Esophagus squamous epithelium (tissue), 5 donors: Measurements from ENCODE around the gene AKT2. TPM values are rescaled to one million over a fixed set of nuclear protein-coding genes. Genes with fewer than 3 reads are reported as not detected.

Experiments
- DNase-seq: peaks from one replicate; lab custom pipeline; 2025; lab: John Stamatoyannopoulos, UW
- H3K27ac ChIP-seq, 4 donors: fragments of 200-600 bp; sonication (generic); one replicate each; pipeline ENCODE4 v1.5.1; 2016 to 2019; ENCODE audit warnings: mild to moderate bottlenecking in 1 of 4
- H3K27me3 ChIP-seq, 4 donors: fragments of 200-600 bp; sonication (generic); 1 replicate in 3 of 4; 2 replicates in 1 of 4; pipeline versions ENCODE4 v1.5.1 to v1.6.0; 2017 to 2021; ENCODE audit warnings: antibody characterized with exemption in 1 of 4
- H3K36me3 ChIP-seq, 3 donors: fragments of 200-600 bp; sonication (generic); one replicate each; pipeline ENCODE4 v1.5.1; 2016 to 2019
- H3K4me1 ChIP-seq, 3 donors: fragments of 200-600 bp; sonication (generic); one replicate each; pipeline ENCODE4 v1.5.1; 2017 to 2019
- H3K4me3 ChIP-seq, 4 donors: fragments of 200-600 bp; sonication (generic); 1 replicate in 3 of 4; 2 replicates in 1 of 4; pipeline ENCODE4 v1.5.1; 2016 to 2019; ENCODE audit warnings: mild to moderate bottlenecking in 2 of 4, moderate library complexity in 1 of 4
- H3K9me3 ChIP-seq, 3 donors: fragments of 200-600 bp; sonication (generic); one replicate each; pipeline ENCODE4 v1.5.1; 2016 to 2019
- POLR2A ChIP-seq, 4 donors: fragments of 450-650 bp; IDR thresholded peaks; one replicate each; pipeline ENCODE4 v1.6.1; 2017; ENCODE audit warnings: antibody characterized with exemption in 4 of 4, mild to moderate bottlenecking in 4 of 4, moderate library complexity in 3 of 4
- WGBS, 2 donors: methylation state at CpG; one replicate each; pipeline ENCODE4 v1.1.5; 2018; 5-methylcytosine and 5-hydroxymethylcytosine counted together
- intact Hi-C: fragments of 100-400 bp; cut with DNase I; formaldehyde crosslinking; loops from one replicate; pipeline ENCODE4 v1.15.0; 2022
- total RNA-seq, 4 donors: library from RNA; depleted of rRNA; stranded (reverse); fragments of >200 nt; gene quantifications; one replicate each; pipeline ENCODE4 v1.1.0, GENCODE V29; 2016
- TF ChIP-seq, protein P1 (sequence below), 6 experiments: fragments of 450-650 bp in 4 of 6; fragments of 200-600 bp in 2 of 6; sonication (generic) in 2 of 6; IDR thresholded peaks; one replicate each; pipeline ENCODE4 v1.5.1; 2016 to 2019; ENCODE audit warnings: antibody characterized with exemption in 6 of 6, mild to moderate bottlenecking in 4 of 6, moderate library complexity in 4 of 6
- donor health status: DM: yes; HTN: yes; CAD: no.

The AKT2 gene
- total RNA-seq, 4 donors from 2014 or later, result 59.0 to 84.7 (median 69.0) TPM

DNA sequence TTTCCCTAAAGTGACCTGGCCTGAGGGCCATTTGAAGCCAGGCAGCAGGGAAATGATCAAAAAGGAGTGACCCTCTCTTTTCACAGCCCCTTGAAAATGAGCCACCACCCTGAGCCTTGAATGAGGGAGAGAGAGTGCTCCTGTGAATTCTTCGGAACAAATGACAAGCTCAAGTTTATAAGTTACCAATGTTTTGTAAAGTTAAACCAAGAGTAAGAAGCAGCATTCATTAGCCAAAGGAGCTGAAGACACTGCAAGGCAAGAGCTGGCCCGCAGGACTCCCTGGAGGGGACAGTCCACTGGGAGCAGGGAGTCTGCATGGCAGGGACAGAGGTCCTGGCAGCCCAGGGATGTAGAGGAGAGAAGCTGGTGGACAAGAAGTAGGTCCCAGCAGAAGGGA is 42.0 kb downstream of the AKT2 start:
- no peak overlapping the region for H3K27ac ChIP-seq
- intact Hi-C loops, result no loop called here
- 92 to 95% methylated on average over 2 of the region's 2 CpGs for WGBS, 2 donors
- peaks cover 0 to 48% (median 17%) of the 10 kb centered on the region in 3 donors for H3K4me1 ChIP-seq
- peaks cover 12 to 75% (median 14%) of the 10 kb centered on the region in 3 donors for H3K36me3 ChIP-seq
- H3K4me3 ChIP-seq, result no peak overlapping the region
- DNase-seq, result no peak
- TF ChIP-seq POLR2A (IDR thresholded peaks at IDR 0.05), result no peak
- TF ChIP-seq, protein P1, sequence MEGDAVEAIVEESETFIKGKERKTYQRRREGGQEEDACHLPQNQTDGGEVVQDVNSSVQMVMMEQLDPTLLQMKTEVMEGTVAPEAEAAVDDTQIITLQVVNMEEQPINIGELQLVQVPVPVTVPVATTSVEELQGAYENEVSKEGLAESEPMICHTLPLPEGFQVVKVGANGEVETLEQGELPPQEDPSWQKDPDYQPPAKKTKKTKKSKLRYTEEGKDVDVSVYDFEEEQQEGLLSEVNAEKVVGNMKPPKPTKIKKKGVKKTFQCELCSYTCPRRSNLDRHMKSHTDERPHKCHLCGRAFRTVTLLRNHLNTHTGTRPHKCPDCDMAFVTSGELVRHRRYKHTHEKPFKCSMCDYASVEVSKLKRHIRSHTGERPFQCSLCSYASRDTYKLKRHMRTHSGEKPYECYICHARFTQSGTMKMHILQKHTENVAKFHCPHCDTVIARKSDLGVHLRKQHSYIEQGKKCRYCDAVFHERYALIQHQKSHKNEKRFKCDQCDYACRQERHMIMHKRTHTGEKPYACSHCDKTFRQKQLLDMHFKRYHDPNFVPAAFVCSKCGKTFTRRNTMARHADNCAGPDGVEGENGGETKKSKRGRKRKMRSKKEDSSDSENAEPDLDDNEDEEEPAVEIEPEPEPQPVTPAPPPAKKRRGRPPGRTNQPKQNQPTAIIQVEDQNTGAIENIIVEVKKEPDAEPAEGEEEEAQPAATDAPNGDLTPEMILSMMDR (IDR thresholded peaks at IDR 0.05), result no peak
- no peaks in the 10 kb centered on the region for H3K9me3 ChIP-seq
- H3K27me3 ChIP-seq, result no peaks in the 10 kb centered on the region

DNA sequence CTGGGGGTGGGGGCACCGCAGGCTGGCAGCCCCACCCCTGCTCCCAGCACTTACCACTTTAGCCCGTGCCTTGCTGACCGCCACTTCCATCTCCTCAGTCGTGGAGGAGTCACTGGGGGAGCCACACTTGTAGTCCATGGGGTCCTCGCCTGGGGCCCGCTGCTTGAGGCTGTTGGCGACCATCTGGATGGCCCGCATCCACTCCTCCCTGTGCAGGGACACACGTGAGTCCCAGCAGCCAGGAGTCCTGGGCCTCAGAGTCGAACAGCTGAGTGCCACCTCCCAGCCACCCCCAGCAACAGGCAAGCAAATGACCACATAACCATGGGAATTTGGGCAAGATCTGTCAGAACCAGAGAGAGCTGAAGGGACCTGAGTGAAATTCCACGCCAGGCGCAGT is 42.7 kb downstream of the AKT2 start:
- no peaks in the 10 kb centered on the region for H3K27me3 ChIP-seq
- peaks cover 19 to 75% (median 21%) of the 10 kb centered on the region in 3 donors for H3K36me3 ChIP-seq
- no peak overlapping the region for H3K4me3 ChIP-seq
- intact Hi-C loops, result no loop called here
- no peaks in the 10 kb centered on the region for H3K9me3 ChIP-seq
- TF ChIP-seq, protein P1 (IDR thresholded peaks at IDR 0.05), result no peak
- TF ChIP-seq POLR2A (IDR thresholded peaks at IDR 0.05), result no peak
- no peak for DNase-seq
- peaks cover 0 to 48% (median 17%) of the 10 kb centered on the region in 3 donors for H3K4me1 ChIP-seq
- H3K27ac ChIP-seq, result peak overlapping the region in 3 of 4 donors; percentile 15 to 64 (median 49)
- WGBS, 2 donors, result 95 to 100% methylated on average over 2 to 3 of the region's 12 CpGs

DNA sequence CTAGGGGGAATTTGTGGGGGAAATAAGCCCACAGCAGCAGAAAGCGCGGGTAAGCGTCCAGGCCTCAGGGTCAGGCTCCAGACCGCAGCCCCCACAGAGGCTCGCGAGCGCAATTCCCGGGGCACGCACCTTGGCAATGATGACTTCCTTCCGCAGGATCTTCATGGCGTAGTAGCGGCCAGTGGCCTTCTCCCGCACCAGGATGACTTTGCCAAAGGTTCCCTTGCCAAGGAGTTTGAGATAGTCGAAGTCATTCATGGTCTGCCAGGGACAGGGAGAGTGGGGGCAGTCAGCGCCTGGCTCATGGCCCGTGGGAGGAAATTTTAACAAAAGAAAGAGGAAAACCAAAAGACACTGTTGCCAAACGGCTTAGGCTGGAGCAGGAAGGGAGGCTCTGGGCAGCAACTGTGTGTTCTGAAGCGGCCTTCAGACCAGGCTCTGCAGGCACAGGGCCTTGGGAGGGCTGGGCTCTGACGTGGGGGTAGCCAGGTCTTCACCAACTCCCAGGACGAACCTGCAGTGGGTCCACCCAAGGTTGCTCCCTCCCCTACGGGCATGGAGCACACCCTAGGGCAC is 43.2 kb downstream of the AKT2 start:
- Histone ChIP-seq H3K9me3 (no peaks in the 10 kb centered on the region), H3K36me3 (peaks cover 25 to 75% (median 26%) of the 10 kb centered on the region in 3 donors), H3K27me3 (no peaks in the 10 kb centered on the region), H3K4me3 (no peak overlapping the region), H3K27ac (peak overlapping the region in 3 of 4 donors; percentile 15 to 64 (median 49)), H3K4me1 (peaks cover 0 to 48% (median 17%) of the 10 kb centered on the region in 3 donors)
- no peak for DNase-seq
- no peak for TF ChIP-seq POLR2A (IDR thresholded peaks at IDR 0.05)
- TF ChIP-seq, protein P1 (IDR thresholded peaks at IDR 0.05), result no peak
- intact Hi-C loops, result no loop called here
- WGBS, 2 donors, result 77 to 78% methylated on average over 13 to 20 of the region's 21 CpGs

DNA sequence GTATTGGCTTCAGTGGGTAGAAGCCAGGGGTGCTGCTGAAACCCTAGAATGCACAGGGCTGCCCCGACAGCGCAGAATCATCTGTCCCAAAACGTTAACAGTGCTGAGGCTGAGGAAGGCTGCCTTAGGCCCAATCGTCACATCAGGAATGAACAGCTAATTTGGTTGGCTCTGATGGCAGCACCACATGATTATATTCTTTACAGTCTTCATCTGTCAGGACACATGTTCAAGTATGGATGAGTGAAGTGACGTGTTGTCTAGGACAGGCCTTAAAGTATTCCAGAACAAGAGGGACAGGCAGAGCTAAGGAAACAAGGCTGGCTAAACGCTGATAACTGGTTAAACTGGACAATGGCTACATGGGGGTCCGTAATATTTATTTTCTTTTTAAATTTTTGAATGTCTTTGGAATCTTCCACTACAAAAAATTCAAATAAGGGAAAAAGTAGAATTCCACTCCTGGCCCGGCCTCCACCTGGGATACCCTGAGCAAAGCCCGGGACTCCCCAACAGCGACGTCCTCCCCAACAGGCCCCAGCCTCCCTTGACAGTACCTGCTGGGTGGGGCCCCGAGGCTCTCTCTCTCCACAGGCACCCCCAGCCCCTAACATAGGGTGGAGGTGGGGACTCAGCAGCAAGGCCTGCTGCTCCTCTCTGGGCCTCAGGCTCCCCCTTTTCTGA is 43.9 kb downstream of the AKT2 start:
- TF ChIP-seq, protein P1 (IDR thresholded peaks at IDR 0.05), result no peak
- no peak for TF ChIP-seq POLR2A (IDR thresholded peaks at IDR 0.05)
- 89 to 90% methylated on average over 10 to 12 of the region's 12 CpGs for WGBS, 2 donors
- no peaks in the 10 kb centered on the region for H3K9me3 ChIP-seq
- DNase-seq, result no peak
- H3K36me3 ChIP-seq, result peaks cover 31 to 77% (median 32%) of the 10 kb centered on the region in 3 donors
- peak overlapping the region in 2 of 4 donors; percentile 26 to 32 for H3K27ac ChIP-seq
- peaks cover 0 to 42% (median 17%) of the 10 kb centered on the region in 3 donors for H3K4me1 ChIP-seq
- intact Hi-C loops, result no loop called here
- H3K4me3 ChIP-seq, result no peak overlapping the region
- H3K27me3 ChIP-seq, result no peaks in the 10 kb centered on the region

DNA sequence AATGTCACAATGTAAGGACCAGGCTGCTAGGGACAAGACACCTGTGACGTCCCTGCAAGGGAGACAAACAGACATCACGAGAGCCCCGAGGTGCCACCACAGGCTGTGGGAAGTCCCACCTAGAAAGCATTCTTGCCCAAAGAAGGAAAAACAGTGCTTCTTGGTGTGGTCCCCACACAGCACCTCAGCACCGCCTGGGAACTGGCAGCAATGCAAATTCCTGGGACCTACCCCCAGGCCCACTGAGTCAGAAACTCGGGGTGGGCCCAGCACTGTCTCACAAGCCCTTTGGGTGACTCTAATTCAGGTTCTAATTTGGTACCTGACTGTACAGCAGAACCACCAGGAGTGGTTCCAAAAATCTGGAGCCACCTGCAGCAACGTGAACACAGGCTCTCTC is 44.8 kb downstream of the AKT2 start:
- TF ChIP-seq, protein P1 (IDR thresholded peaks at IDR 0.05), result no peak
- TF ChIP-seq POLR2A (IDR thresholded peaks at IDR 0.05), result no peak
- WGBS, 2 donors, result 81 to 90% methylated on average over 5 to 6 of the region's 6 CpGs
- intact Hi-C loops, result no loop called here
- H3K9me3 ChIP-seq, result no peaks in the 10 kb centered on the region
- no peak overlapping the region for H3K27ac ChIP-seq
- no peak overlapping the region for H3K4me3 ChIP-seq
- no peaks in the 10 kb centered on the region for H3K27me3 ChIP-seq
- DNase-seq, result no peak
- H3K4me1 ChIP-seq, result peaks cover 0 to 33% (median 14%) of the 10 kb centered on the region in 3 donors
- H3K36me3 ChIP-seq, result peaks cover 40 to 87% (median 41%) of the 10 kb centered on the region in 3 donors
